NCI-H128 (cell line): ENCODE results near the gene NFKBIL1.
"Not testable (repeated sequence)": the region's sequence is repeated elsewhere in the genome, so short reads cannot be mapped to it uniquely, and the experiment has no call there.

Experiments
- DNase-seq: peaks from one replicate; lab custom pipeline; 2025; ENCODE audit not compliant: unreplicated experiment; lab: John Stamatoyannopoulos, UW

Gene NFKBIL1

DNA sequence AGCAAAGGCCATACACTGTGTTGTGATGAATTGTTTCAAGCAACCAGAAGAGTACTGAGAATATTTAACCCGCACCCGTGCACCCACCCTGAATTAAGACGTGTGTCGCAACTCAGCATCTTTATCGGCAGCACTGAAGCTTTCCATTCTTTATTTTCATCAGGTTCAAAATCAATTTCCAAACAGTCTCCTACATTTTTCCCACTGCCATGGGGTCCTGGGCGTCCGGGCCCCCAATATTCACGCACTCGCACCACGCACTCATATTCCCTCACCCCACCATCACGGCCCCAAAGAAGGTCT is 33.0 kb downstream of the NFKBIL1 start:
- DNase-seq: no peak

DNA sequence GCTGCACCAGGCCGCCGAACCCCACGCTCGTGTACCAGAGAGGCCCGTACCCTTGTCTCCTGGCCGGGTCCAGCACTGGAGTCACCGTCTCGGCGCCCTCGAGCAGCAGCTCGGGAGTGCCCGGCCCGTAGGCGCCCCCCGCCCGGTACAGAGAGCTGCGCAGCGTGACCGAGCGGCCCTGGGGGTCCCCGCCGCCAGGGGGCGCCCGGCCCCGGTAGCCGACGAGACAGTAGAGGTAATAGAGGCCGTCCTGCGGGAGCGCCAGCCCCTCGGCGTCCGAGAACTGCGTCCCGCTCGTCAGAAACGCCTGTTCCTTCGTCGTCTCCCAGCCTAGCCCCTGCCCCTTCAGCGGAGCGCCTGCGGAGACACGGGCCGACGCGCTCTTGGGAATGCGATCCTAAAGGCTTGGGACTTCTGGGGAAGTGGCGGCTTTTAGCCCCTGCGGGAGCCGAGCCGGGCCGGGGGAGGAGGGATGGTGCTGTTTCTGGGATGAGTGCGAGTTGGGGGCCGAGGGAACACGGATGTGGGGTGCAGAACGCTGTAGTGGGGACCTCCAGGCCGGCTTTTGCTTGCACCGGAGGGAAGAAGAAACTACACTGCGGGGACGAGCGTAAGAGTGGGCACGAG is 33.5 kb downstream of the NFKBIL1 start:
- DNase-seq: peak; percentile 68

DNA sequence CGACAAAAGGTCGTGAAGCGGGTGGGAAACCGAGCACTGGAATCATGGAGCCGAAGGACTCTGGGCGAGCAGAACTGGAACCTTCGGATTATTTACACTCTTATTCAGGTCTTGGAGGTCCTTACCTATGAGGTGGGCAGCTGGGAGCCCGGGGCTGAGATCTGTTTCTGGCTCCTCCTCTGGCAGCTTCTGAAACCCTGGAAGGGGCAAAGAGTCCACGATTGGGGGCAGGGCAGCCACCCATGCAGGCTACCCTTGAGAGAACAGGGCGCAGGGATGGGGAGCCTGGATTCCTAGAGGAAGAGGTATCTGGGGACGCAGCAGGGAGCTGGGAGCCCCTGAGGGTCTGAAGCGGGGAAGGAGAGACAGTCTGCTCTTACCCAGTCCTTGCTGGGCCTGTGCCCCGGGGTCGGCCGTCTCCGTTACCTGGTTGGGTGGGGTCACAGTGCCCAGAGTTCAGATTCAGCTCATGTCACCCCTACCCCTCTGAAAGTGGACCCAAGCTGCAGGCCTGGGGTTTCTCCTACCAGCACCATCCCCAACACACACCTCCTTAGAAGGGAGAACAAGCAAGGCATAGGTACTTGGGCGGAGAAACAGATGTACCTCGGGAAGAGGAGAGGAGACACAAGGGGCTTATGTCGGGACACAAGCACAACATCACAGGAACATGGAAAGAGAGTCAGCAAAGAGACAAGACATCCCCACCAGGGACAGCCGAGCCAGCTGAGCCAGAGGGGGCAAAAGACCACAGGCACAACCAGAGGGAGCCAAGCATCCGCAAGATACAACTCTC is 34.2 kb downstream of the NFKBIL1 start:
- DNase-seq: no peak

DNA sequence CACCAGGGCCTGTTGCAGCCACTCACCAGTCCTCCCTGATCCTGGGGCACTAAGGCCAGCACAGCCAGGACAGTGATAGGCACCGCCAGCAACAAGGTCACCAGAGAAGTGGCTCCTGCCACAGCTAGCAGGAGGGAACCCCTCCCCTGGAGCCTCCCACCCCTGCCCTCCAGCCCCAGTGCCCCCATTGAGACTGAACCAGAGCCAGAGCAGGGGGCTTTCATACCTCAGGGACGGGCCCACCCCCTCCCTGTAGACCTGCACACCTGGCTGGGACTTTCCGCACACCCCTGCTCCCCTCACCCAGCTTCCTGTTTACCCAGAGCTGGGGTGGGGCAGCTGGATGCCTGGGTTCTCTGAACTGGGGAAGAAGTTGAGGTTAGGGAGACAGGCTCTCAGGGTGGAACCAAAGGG is 34.8 kb downstream of the NFKBIL1 start, which contains the start of gene LTB:
Gene LTB, minus strand, starts transcription at position 195 of the 414 bp plus-strand sequence. Its CDS starts 7 bp downstream, at position 188.
- DNase-seq: no peak

DNA sequence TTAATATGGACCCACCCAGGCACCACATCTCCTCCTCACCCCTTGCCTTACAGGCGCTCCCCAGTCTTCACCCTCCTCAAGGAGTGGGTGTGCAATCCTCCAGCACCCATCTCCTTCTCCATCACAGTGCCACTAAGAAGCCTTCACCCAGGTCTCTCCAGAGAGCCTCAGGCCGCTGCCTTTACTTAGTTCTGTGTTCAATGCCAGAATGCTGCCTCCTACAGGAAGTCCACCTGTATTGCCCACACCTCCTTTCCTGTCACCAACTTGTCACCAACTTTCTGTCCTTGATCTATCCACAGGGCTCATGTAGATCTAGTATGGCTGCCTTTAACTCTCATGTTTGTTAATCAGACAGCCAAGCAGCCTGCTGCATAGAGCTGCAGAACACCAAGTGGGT is 38.1 kb downstream of the NFKBIL1 start:
- DNase-seq: no peak

DNA sequence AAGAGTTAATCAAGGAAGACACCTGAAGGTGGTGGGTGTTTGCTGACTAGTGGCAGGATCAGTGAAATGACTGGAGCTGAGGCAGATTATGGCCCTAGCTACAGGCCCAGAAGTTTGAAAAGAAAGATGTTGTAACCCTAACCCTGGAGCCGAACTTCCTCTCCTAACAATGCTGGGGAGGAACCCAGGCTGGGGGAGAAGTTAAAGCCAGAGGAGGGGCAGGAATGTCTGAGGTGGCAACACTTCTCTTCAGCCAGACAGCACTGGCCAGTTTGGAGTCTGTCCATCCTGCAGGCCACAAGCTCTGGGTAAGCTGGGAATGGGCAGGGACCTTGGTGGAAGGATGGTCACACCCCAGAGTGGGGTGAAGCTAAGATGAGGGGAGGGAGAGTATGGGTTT is 38.6 kb downstream of the NFKBIL1 start, which contains the start of gene LST1:
Gene LST1, plus strand, starts transcription at position 270 of the 400 bp plus-strand sequence. CDS start 1,023 bp downstream, outside the sequence.
- DNase-seq: no peak

DNA sequence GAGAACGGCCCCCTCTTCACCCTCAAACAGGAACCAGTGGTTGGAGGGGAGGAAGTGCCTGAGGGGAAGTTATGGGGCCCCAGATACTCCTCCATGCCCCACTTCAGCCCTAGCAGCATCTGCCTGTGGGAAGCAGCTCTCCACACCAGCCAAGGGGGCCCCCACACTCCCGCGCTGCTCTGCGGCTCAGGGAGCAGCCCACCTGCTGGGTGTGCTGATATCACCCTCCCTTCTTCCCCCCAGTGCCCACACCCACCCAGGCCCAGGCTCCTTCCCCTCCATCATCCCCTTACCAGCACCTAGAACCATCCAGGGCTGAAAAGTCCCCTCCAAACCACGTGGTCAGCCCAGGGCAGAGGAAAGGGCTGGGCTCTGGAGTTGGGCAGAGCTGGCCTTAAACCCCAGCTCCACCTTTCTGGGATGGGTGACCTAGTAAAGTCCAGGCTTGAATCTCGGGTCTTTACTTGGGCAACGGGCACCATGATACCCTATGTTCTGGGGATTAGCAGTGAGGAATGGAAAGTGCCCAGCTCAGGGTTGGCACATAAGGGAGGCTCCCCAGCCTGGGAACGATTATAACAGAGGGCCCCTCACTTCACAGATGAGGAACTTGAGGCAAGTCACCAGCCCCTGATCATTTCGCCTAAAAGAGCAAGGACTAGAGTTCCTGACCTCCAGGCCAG is 39.3 kb downstream of the NFKBIL1 start:
- DNase-seq: no peak

DNA sequence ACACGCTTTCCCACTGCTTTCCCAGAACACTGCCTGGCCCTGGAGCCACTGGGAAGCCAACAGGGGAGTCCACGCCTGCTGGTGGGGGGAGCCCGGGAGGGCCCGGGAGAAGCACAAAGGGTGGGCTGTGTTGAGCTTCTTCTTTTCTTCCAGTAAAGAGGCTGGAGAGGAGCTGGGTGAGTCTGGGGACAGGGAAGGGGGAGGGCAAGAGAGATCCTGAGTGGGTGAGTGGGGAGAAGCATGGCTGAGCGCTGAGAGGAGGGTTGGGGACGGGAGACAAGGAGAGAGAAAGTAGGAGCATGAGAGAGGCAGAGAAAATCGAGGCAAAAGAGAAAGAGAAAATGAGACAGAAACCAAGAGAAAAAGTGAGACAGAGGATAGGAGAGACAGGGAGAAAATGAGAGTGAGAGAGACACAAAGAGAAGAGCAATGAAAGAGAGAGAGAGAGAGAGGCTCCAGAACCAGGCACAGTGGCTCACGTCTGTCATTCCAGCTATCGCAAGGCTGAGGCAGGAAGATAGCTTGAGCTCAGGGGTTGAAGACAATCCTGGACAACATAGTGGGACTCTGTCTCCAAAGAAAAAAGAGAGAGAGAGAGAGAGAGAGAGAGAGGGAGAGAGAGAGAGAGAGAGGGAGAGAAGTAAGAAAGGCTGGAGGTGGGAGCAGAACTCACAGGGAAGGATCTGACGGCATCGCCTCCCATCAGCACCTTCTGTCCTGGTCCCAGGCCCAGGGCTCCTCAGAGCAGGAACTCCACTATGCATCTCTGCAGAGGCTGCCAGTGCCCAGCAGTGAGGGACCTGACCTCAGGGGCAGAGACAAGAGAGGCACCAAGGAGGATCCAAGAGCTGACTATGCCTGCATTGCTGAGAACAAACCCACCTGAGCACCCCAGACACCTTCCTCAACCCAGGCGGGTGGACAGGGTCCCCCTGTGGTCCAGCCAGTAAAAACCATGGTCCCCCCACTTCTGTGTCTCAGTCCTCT is 40.7 kb downstream of the NFKBIL1 start:
- no peak for DNase-seq

DNA sequence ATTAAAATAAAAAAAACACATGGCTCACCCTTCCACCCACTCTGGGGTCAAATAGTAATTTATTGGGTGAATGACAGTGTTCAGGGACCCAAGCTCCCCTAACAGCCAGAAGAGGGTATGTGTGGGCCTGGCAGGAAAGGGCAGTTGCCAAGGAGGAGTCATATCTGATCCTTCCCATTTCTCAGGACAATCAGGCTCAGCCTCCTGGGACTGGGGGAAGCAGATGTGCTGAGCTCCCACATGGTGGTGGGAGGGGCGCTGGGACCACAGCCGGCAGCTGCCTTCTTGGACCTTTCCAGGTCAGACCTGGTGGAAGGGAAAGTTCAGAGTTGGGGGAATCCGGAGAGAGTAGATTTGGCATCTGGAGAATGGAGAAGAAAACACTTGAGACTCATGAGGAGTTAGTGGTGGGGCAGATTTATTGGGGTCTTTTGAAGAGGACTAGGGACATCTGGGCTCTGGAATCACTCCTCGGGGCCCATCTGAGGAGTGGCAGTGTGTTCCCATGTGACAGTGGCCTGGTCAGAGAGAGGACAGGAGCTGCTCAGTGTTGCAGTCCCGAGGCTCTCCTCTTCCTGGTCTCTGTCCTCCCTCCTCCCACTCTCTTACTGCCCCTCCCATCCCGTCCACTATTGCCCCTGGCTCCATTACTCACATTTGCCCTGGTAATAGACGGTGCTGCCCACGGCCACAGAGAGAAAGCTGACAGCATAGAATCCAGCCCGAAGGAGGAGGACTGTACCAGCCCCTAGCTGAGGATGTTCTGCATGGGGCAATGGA is 41.7 kb downstream of the NFKBIL1 start:
- DNase-seq: no peak

DNA sequence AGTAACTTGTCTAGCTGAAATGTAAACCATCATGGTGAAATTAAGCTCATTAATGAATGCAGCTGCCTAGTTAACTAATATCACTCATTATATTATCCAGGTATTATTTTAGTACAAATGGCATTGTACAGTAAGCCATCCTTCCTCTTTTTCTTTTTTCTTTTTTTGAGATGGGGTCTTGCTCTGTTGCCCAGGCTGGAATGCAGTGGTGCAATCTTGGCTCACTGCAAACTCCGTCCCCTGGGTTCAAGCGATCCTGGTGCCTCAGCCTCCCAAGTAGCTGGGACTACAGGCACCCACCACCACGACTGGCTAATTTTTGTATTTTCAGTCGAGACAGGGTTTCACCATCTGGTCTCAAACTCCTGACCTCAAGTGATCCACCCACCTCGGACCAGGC is 43.3 kb downstream of the NFKBIL1 start:
- DNase-seq: not testable (repeated sequence)

DNA sequence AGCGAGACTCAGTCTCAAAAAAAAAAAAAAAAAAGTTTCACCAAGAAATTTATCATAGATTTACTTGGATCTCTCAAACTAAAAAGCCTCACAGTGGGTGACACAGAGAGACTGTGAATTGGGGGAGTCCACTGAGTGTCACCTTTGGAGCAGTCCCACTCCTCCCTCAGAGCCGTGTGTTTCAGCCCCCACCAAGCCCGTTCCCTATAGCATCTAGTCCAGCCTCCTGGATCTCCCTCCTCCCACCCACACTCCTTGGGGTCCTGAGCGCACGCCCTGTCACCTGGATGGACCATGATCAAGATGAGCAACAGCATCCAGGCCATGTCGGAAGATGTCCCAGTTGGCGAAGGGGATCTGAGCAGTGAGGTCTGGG is 45.0 kb downstream of the NFKBIL1 start:
- DNase-seq: no peak

DNA sequence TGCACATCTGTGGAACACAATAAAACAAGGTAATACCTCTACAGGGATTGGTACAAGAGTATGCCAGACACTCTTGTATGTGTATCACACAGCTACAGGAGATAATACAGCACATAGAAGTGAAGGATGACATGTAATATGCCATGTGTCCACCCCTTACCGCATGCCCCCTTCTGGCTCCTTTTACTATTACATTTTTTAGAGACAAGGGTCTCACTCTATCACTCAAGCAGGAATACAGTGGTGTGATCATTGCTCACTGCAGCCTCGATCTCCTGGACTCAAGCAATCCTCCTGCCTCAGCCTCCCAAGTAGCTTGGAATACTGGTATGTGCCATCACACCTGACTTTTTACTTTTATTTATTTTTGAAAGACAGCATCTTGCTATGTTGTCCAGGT is 49.6 kb downstream of the NFKBIL1 start:
- DNase-seq: no peak

DNA sequence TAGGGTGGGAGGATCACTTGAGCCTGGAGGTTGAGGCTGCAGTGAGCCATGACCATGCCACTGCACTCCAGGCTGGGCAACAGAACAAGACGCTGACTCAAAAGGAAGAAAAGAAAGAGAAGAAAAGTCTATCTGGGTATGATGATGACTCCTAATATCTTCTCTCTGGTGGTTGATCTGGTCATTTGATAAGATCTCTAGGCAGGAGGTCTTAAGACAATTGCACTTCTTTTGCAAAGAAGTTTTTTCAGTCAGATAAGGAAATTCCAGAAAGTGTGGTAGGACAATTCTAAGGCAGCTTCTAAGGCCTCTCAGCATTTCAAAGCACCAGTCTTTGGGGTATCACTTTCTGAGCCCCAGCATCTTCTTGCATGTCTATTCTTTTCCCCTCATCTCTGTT is 59.9 kb downstream of the NFKBIL1 start:
- DNase-seq: no peak
